GM19099 (cell line): ENCODE results near the gene RITA1.

Experiments used
- POLR2A ChIP-seq: IDR thresholded peaks from 3 replicates; pipeline ENCODE4 v1.6.1; 2011; ENCODE audit warnings: low read depth; ENCODE audit not compliant: insufficient read length; ENCODE audit errors: extremely low read depth

RITA1 gene

GRCh38 chr12:113184098-113184899 is 1.2 kb upstream of the RITA1 start:
- TF ChIP-seq POLR2A, result no peak

- TF ChIP-seq POLR2A, result peak; percentile 14
Observed at GRCh38 chr12:113184900-113185179, 681 bp upstream of the RITA1 start.

GRCh38 chr12:113186033-113186365 is 478 bp downstream of the RITA1 start:
- no peak for TF ChIP-seq POLR2A

- TF ChIP-seq POLR2A, result no peak
Observed at GRCh38 chr12:113186666-113187325, 1.3 kb downstream of the RITA1 start.

GRCh38 chr12:113189361-113189760 is 3.8 kb downstream of the RITA1 start:
- no peak for TF ChIP-seq POLR2A

- no peak for TF ChIP-seq POLR2A
Observed at GRCh38 chr12:113190761-113191160, 5.2 kb downstream of the RITA1 start.

- no peak for TF ChIP-seq POLR2A
Observed at GRCh38 chr12:113191227-113191626, 5.7 kb downstream of the RITA1 start.

GRCh38 chr12:113194971-113195391 is 9.5 kb downstream of the RITA1 start:
- TF ChIP-seq POLR2A, result no peak

- no peak for TF ChIP-seq POLR2A
Observed at GRCh38 chr12:113195598-113195997, 10.1 kb downstream of the RITA1 start.

GRCh38 chr12:113196582-113196981 is 11.1 kb downstream of the RITA1 start:
- TF ChIP-seq POLR2A, result no peak

- TF ChIP-seq POLR2A, result no peak
Observed at GRCh38 chr12:113196990-113197389, 11.5 kb downstream of the RITA1 start.

GRCh38 chr12:113197518-113198077 is 12.1 kb downstream of the RITA1 start:
- TF ChIP-seq POLR2A, result no peak

- no peak for TF ChIP-seq POLR2A
Observed at GRCh38 chr12:113198296-113198695, 12.8 kb downstream of the RITA1 start.

GRCh38 chr12:113200021-113200797 is 14.7 kb downstream of the RITA1 start:
- no peak for TF ChIP-seq POLR2A

- TF ChIP-seq POLR2A, result no peak
Observed at GRCh38 chr12:113201187-113202177, 16.0 kb downstream of the RITA1 start.
